Epithelial cell of esophagus (primary cell): ENCODE data around the gene CMYA5.

Experiments
- DNase-seq: peaks from one replicate; pipeline ENCODE4 v3.0.0; 2010; ENCODE audit warnings: low read depth
- H3K4me3 ChIP-seq: 2 replicates; pipeline ENCODE4 v1.5.1; 2011; ENCODE audit warnings: mild to moderate bottlenecking, low read length, control low read depth
- CTCF ChIP-seq: IDR thresholded peaks from 2 replicates; pipeline ENCODE4 v1.5.1; 2011; ENCODE audit warnings: low read depth, mild to moderate bottlenecking, low read length, control low read depth, inconsistent platforms; ENCODE audit not compliant: insufficient read depth; ENCODE audit errors: missing control alignments

CMYA5 gene

DNA sequence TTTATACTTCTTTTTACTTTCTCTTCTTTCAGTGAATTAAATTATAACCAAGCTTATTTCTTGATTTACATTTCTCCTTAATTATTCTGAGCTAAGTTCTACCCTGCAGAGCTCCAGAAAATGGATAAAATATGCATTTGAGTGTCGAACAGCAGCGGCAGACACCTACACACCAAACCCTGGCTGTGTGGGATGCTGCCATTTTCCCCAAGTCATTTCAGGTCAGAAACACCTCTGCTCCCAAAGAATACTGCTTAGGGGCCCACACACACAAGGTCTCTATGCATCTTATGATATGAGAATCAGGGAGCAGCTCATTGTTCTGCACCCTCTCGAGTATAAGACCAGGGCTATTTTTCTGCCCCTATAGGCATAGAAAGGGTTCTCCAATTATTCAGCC, 122.3 kb downstream of the CMYA5 start:
- no peak overlapping the region for H3K4me3 ChIP-seq
- DNase-seq = no peak
- TF ChIP-seq CTCF = no peak

GRCh38 chr5:79814699-79815098, 125.1 kb downstream of the CMYA5 start:
- H3K4me3 ChIP-seq = no peak overlapping the region
- DNase-seq = no peak
- no peak for TF ChIP-seq CTCF

DNA sequence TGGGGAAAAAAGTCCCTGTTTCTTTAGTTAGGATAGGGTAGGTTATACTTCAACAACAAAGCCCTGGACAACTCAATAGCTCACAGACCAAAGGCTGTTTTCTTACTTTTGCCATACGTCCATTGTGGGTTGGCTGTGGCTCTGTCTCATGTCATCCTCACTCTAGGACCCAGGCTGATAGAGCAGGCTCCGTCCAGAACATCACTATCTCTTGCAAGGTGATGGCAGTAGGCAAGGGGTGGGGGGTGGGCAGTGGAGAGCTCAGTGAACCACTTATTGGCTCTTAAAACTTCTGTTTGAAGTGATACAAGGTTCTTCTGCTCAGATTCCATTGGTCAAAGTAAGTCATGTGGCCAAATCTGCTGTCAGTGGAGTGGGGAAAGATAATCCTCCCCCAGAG, 126.4 kb downstream of the CMYA5 start:
- no peak for TF ChIP-seq CTCF
- H3K4me3 ChIP-seq = no peak overlapping the region
- DNase-seq = no peak

- TF ChIP-seq CTCF = no peak
- no peak for DNase-seq
- no peak overlapping the region for H3K4me3 ChIP-seq
Measured at GRCh38 chr5:79820648-79821047, 131.0 kb downstream of the CMYA5 start.

GRCh38 chr5:79824444-79824843, 134.8 kb downstream of the CMYA5 start:
- H3K4me3 ChIP-seq = no peak overlapping the region
- no peak for DNase-seq
- no peak for TF ChIP-seq CTCF

DNA sequence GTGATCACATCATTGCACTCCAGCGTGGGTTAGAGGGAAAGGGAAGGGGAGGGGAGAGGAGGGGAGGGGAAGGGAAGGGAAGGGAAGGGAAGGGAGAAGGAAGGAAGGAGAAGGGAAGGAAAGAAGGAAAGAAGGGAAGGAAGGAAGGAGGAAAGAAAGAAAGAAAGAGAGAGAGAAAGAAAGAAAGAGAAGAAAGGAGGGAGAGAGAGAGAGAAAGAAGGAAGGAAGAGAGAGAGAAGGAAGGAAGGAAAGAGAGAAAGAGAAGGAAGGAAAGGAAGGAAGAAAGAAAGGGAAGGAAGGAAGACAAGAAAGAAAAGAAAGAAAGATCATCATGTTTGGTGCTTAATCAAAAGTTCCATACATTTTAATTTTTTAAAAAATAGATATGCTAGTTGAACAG, 136.2 kb downstream of the CMYA5 start:
- DNase-seq = no peak
- H3K4me3 ChIP-seq = no peak overlapping the region
- TF ChIP-seq CTCF = no peak

DNA sequence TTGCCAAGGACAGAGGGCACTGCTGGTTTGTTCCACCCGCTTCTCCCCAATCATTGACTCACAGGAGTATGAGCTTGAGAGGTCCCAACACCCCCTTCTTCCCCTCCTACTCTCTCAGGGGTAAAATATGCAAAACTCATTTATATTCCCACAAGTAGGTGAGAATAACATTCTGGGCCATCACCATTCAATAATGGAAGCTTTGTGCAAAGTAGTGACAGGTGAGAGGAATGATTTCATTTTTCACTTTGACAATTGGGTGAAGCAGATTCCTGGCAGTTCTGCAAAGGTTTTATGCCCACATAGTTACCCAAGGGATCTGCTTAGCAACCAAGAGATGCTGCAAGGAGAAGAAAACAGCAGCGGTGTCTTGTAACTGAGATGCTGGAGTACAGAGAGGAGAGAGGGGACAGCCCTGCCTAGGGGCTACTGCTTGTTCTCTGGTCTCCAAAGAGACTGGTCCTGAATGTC, 137.6 kb downstream of the CMYA5 start:
- no peak for TF ChIP-seq CTCF
- no peak for DNase-seq
- no peak overlapping the region for H3K4me3 ChIP-seq
